GM21528 (cell line): ENCODE data around the gene FCGBP.
"Not testable (repeated sequence)": the region's sequence is repeated elsewhere in the genome, so short reads cannot be mapped to it uniquely, and the experiment has no call there.

Source experiments
- ATAC-seq: cut with Tn5 transposase; IDR thresholded peaks from one replicate; pipeline ENCODE4 v1.9.1; 2021; ENCODE audit warnings: mild to moderate bottlenecking, moderate library complexity; ENCODE audit not compliant: unreplicated experiment, low FRiP score

FCGBP gene

DNA sequence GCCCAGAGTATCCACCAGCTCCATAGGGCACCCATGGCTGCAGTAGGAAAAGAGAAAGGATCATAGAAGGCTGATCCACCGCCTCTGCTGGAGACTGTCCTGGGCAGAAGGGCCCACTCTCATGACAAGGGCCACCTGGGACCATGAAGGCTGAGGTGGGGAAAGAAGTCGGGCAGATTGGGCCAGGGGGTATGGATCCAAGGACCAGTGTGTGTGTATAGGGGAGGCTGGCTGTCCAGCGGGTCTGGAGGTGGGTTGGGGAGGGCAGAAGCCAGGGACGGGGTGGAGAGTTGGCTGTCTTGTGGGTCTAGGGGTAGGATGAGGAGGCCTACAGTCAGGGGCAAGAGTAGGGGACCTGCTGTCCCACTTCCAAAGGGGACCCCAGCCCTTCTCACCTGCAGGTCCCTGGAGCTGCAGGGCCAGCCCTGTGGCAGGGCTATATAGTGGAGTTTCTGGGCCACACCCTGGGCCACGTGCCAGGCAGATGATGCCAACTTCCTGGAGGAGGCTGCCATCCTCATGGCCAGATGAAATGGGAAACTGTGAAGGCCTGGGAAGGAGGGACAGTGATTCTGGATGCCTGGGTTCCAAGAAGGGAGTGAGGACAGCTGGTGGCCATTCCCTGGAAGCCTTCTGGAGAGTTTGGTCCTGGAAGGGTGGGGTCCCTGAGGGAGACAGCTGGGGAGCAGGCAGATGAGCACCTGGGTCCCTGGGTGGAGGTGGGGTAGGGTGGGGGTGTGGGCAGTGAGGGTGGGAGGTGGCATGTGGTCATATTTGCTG is at the start of gene FCGBP:
TSS of gene FCGBP (minus strand) at position 51 of the 780 bp plus-strand sequence.
- no peak for ATAC-seq

- no peak for ATAC-seq
These were observed 49.4 kb upstream of the FCGBP start for GRCh38 chr19:39983695-39984300.

DNA sequence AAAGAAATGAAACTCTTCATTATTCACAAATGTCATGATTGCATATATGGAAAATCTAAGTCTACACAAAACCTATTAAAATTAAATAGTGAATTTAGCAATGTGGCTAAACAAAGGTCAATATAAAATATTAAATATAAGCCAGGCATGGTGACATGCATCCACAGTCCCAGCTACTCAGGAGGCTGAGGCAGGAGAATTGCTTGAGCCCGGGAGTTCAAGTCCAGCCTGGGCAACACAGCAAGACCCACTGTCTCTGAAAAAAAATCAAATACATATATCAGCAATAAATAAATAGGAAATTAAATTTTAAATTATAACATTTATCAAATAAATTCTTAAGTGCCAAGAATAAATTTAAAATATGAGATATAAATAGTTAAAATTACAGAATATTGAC is 48.4 kb upstream of the FCGBP start:
- no peak for ATAC-seq

- ATAC-seq: no peak
These were observed 40.1 kb upstream of the FCGBP start for GRCh38 chr19:39974377-39975155.

GRCh38 chr19:39971380-39972035 is 37.1 kb upstream of the FCGBP start:
- peak; percentile 1 for ATAC-seq

DNA sequence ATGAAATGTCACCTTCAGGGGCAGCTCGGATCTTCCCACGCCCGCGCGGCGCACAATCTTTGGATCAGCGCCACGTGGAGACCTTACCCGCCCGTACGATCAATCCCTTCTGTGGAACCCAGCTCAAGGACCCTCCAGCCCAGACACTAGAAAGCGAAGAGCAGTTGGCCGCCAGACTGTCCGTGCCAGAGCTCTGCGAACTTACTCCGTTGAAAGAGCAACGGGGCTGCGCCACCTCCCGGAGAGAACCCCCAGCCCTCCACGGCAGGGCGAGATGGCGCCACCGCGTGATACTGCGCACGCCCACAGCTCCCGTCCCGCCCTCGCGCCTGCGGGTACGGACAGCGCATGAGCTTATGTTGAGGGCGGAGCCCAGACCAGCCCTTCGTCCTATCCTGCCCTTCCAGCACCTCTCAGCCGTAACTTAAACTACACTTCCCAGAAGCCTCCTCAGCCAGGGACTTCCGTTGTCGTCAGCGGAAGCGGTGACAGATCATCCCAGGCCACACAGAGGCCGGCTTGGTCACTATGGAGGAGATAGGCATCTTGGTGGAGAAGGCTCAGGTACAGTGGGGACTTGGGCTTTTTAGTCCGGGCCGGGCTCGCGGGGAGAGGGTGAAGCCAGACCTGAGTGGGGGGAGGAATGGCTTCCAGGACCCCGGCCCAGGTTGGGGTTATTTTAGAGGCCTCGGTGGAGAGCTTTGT is 36.4 kb upstream of the FCGBP start, which contains the start of gene PSMC4:
TSS of gene PSMC4 (plus strand) at position 491 of the 705 bp plus-strand sequence. CDS start at position 529, 38 bp downstream.
- ATAC-seq: peak; percentile 89

- no peak for ATAC-seq
These were observed 35.9 kb upstream of the FCGBP start for GRCh38 chr19:39970425-39970674.

DNA sequence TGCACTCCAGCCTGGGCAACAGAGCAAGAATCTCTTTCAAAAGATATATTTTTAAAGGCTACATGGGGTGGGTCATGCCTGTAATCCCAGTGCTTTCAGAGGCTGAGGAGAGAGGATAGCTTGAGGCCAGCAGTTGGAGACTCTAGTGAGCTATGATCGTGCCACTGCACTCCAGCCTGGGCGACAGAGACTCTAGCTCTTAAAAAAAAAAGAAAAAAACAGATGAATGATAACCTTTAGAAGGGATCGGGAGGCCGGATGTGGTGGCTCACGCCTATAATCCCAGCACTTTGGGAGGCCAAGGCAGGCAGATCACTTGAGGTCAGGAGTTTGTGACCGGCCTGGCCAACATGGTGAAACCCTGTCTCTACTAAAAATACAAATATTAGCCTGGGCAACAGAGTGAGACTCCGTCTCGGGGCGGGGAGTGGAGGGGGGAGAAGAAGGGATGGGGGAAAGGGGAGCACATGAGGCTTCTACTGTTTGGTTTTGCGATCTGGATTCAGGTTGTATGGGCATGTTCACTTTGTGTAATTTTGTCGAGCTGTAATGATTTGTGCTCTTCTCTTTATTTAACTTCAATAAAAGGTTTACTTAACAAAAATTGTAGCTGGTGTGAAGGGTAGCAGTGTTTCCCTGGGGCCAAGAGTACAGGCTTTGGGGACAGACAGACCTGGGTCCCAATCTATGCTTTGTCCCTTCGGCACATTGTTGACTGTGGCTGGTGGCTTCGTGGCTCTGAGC is 35.4 kb upstream of the FCGBP start:
- no peak for ATAC-seq

- no peak for ATAC-seq
These were observed 34.8 kb upstream of the FCGBP start for GRCh38 chr19:39969266-39969665.

GRCh38 chr19:39968789-39969188 is 34.4 kb upstream of the FCGBP start:
- ATAC-seq: no peak

GRCh38 chr19:39967561-39967960 is 33.1 kb upstream of the FCGBP start:
- no peak for ATAC-seq

GRCh38 chr19:39966617-39967016 is 32.2 kb upstream of the FCGBP start:
- no peak for ATAC-seq

DNA sequence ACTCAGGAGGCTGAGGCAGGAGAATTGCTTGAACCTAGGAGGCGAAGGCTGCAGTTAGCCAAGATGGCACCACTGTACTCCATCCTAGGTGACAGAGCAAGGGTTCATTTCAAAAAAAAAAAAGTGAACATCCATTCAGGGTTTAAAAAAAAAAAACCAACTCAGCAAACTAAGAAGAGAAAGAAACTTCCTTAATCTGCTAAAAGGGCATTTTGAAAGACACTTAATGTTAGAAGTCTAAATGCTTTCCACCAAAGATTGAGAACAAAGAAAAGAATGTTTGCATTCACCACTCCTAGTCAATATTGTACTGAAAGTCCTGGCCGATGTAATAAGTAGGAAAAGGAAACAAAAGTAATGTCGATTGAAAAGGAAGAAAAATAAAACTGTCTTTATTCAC is 29.5 kb upstream of the FCGBP start:
- ATAC-seq: no peak

DNA sequence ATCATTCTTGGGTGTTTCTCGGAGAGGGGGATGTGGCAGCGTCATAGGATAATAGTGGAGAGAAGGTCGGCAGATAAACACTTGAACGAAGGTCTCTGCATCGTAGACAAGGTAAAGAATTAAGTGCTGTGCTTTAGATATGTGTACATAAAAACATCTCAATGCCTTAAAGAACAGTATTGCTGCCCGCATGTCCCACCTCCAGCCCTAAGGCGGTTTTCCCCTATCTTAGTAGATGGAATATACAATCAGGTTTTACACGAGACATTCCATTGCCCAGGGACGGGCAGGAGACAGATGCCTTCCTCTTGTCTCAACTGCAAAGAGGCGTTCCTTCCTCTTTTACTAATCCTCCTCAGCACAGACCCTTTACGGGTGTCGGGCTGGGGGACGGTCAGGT is 25.0 kb upstream of the FCGBP start:
- ATAC-seq: not testable (repeated sequence)

GRCh38 chr19:39958942-39959341 is 24.5 kb upstream of the FCGBP start:
- ATAC-seq: not testable (repeated sequence)

GRCh38 chr19:39957886-39958285 is 23.5 kb upstream of the FCGBP start:
- ATAC-seq: not testable (repeated sequence)

DNA sequence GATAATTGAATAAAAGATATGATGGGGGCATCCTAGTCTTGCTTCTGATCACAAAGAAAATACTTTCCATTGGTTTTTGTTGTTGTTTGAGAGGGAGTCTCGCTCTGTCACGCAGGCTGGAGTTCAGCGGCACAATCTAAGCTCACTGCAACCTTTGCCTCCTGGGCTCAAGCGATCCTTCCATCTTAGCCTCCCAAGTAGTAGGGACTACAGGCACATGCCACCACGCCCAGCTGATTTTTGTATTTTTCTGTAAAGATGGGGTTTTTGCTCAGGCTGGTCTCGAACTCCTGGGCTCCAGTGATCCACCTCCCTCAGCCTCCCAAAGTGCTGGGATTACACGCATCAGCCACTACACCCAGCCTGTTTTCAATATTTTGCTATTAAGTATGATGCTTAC is 19.5 kb upstream of the FCGBP start:
- no peak for ATAC-seq

GRCh38 chr19:39951686-39952085 is 17.3 kb upstream of the FCGBP start:
- no peak for ATAC-seq

GRCh38 chr19:39951065-39951650 is 16.7 kb upstream of the FCGBP start:
- ATAC-seq: no peak
